ENCODE measurements around the gene SP3.

The SP3 gene

GRCh38 chr2:173860566-173860965 lies 104.6 kb downstream of the SP3 start:
- no peak for DNase-seq (ENCODE audit: low read depth in 2 of 3, low spot score in 2 of 3)

GRCh38 chr2:173860082-173860481 lies 105.1 kb downstream of the SP3 start:
- no peak for DNase-seq (ENCODE audit: low read depth in 2 of 3, low spot score in 2 of 3)

- no peak for DNase-seq (ENCODE audit: low read depth in 2 of 3, low spot score in 2 of 3)
These were observed 106.9 kb downstream of the SP3 start for GRCh38 chr2:173858291-173858731.

Measured in activated CD8-positive, alpha-beta memory T cell treated with anti-CD3 and anti-CD28 coated beads for 48 hours (primary cell).